HCT116 (cell line): Measurements from ENCODE around the gene HASPIN. TPM values are rescaled to one million over a fixed set of nuclear protein-coding genes. Genes with fewer than 3 reads are reported as not detected.

Experiments
- ATAC-seq: fragments of 200-7000 bp; cut with Tn5 transposase; 2 replicates; pipeline ENCODE4 v1.9.1; 2020; ENCODE audit warnings: mild to moderate bottlenecking, moderate library complexity
- BruUV-seq: library from RNA; stranded (reverse); fragments of 400-500 nt; replicated peaks from 2 replicates; lab custom pipeline; 2021; lab: Mats Ljungman, UMichigan
- CTCF ChIA-PET: fragments of 300-600 bp; sonication (Branson Sonifier 250); formaldehyde crosslinking; loops from one replicate; lab custom pipeline; 2021; ENCODE audit warnings: antibody characterized with exemption; lab: Charles Lee
- POLR2A ChIA-PET: fragments of 300-600, 350-600 bp; sonication (Branson Sonifier 250); formaldehyde crosslinking; loops from one replicate; lab custom pipeline; 2021; ENCODE audit warnings: antibody characterized with exemption; lab: Charles Lee
- RAD21 ChIA-PET, 2 experiments: fragments of 300-600 bp; sonication (Branson Sonifier 250); formaldehyde crosslinking; loops; one replicate each; lab custom pipeline; 2023; ENCODE audit warnings: low total read pairs in 2 of 2; ENCODE audit not compliant: uncharacterized antibody in 2 of 2, unreplicated experiment in 2 of 2, low non-redundant PET in 1 of 2; lab: Charles Lee
- DNase-seq: peaks from one replicate; pipeline ENCODE4 v3.0.0-alpha.2; 2010; ENCODE audit warnings: low read depth, low spot score
- H2AFZ ChIP-seq: fragments of 200-600 bp; shearing (Covaris generic), sonication (generic); 2 replicates; pipeline ENCODE4 v1.6.1; 2017; ENCODE audit warnings: low read depth, mixed run types, mixed read lengths, antibody characterized with exemption, low read length; ENCODE audit not compliant: poor library complexity, severe bottlenecking
- H3K27ac ChIP-seq: 2 replicates; pipeline ENCODE4 v1.5.1; 2012; ENCODE audit warnings: low read depth, low read length
- H3K27me3 ChIP-seq: fragments of 200-600 bp; sonication (generic); 2 replicates; pipeline ENCODE4 v1.6.1; 2016; ENCODE audit warnings: mixed run types, low read length, mixed read lengths; ENCODE audit not compliant: insufficient read depth
- H3K36me3 ChIP-seq, 2 experiments: fragments of 200-500 bp in 1 of 2; fragments of 200-600 bp in 1 of 2; sonication (Bioruptor generic) in 1 of 2; sonication (generic) in 1 of 2; 2 replicates each; pipeline versions ENCODE4 v1.5.1 to v1.6.1; 2014 to 2016; ENCODE audit warnings: low read length in 2 of 2, inconsistent platforms in 1 of 2, mixed read lengths in 1 of 2, mixed run types in 1 of 2; ENCODE audit not compliant: insufficient read depth in 2 of 2, control insufficient read depth in 1 of 2
- H3K4me1 ChIP-seq, 2 experiments: fragments of 200-600 bp in 1 of 2; sonication (generic) in 1 of 2; 2 replicates each; pipeline versions ENCODE4 v1.5.1 to v1.6.1; 2012 to 2017; ENCODE audit warnings: low read length in 2 of 2, inconsistent platforms in 1 of 2, mild to moderate bottlenecking in 1 of 2, mixed read lengths in 1 of 2, mixed run types in 1 of 2, moderate library complexity in 1 of 2; ENCODE audit not compliant: insufficient read depth in 2 of 2, control insufficient read depth in 1 of 2
- H3K4me2 ChIP-seq: fragments of 200-600 bp; sonication (generic); 2 replicates; pipeline ENCODE4 v1.6.1; 2017; ENCODE audit warnings: mixed run types, low read length, mixed read lengths
- H3K4me3 ChIP-seq, 2 experiments: fragments of 200-600 bp in 1 of 2; sonication (generic) in 1 of 2; replicated peaks in 1 of 2; 2 replicates each; pipeline ENCODE4 v1.5.1; 2011 to 2016; ENCODE audit warnings: low read length in 2 of 2, control low read depth in 1 of 2, low read depth in 1 of 2, mild to moderate bottlenecking in 1 of 2, mixed read lengths in 1 of 2, mixed run types in 1 of 2
- H3K79me2 ChIP-seq: fragments of 200-600 bp; sonication (generic); 2 replicates; pipeline ENCODE4 v1.6.1; 2017; ENCODE audit warnings: mild to moderate bottlenecking, mixed run types, low read length, moderate library complexity, mixed read lengths; ENCODE audit not compliant: insufficient read depth
- H3K9ac ChIP-seq: fragments of 200-600 bp; sonication (generic); 2 replicates; pipeline ENCODE4 v1.6.1; 2016; ENCODE audit warnings: low read length, mixed read lengths
- H3K9me2 ChIP-seq: fragments of 200-600 bp; sonication (generic), shearing (Covaris generic); 2 replicates; pipeline ENCODE4 v1.6.1; 2017; ENCODE audit warnings: mixed run types, mild to moderate bottlenecking, moderate library complexity; ENCODE audit not compliant: insufficient read depth
- H3K9me3 ChIP-seq, 2 experiments: fragments of 200-500 bp in 1 of 2; fragments of 200-600 bp in 1 of 2; sonication (Bioruptor generic) in 1 of 2; sonication (generic) in 1 of 2; 2 replicates each; pipeline ENCODE4 v1.6.1; 2014 to 2017; ENCODE audit warnings: low read length in 2 of 2, mixed read lengths in 2 of 2, inconsistent platforms in 1 of 2, low read depth in 1 of 2, mild to moderate bottlenecking in 1 of 2, mixed run types in 1 of 2, moderate library complexity in 1 of 2; ENCODE audit not compliant: control insufficient read depth in 1 of 2, insufficient read depth in 1 of 2
- H4K20me1 ChIP-seq: fragments of 200-600 bp; sonication (generic), shearing (Covaris generic); 2 replicates; pipeline ENCODE4 v1.6.1; 2017; ENCODE audit warnings: mixed run types, mild to moderate bottlenecking, moderate library complexity; ENCODE audit not compliant: insufficient read depth
- CEBPB ChIP-seq: IDR thresholded peaks from 2 replicates; pipeline ENCODE4 v1.6.1; 2012; ENCODE audit warnings: low read depth
- ELF1 ChIP-seq: IDR thresholded peaks from 2 replicates; pipeline ENCODE4 v1.6.1; 2012; ENCODE audit warnings: low read depth, borderline replicate concordance
- POLR2A ChIP-seq: IDR thresholded peaks from 2 replicates; pipeline ENCODE4 v1.7.0; 2011; ENCODE audit warnings: borderline replicate concordance; ENCODE audit not compliant: insufficient read depth, insufficient read length; ENCODE audit errors: extremely low read depth
- REST ChIP-seq: IDR thresholded peaks from 2 replicates; pipeline ENCODE4 v1.6.1; 2012; ENCODE audit warnings: low read depth
- SIN3A ChIP-seq: IDR thresholded peaks from 2 replicates; pipeline ENCODE4 v1.6.1; 2012; ENCODE audit warnings: low read depth
- ZBTB33 ChIP-seq: IDR thresholded peaks from 2 replicates; pipeline ENCODE4 v1.6.1; 2011; ENCODE audit warnings: mild to moderate bottlenecking, low read length, moderate library complexity; ENCODE audit not compliant: insufficient replicate concordance; ENCODE audit errors: extremely low read depth
- ZNF274 ChIP-seq: fragments of 200-500 bp; sonication (Bioruptor generic); IDR thresholded peaks from 2 replicates; pipeline ENCODE4 v1.6.1; 2014; ENCODE audit warnings: mild to moderate bottlenecking, low read depth, low read length, inconsistent platforms
- intact Hi-C: fragments of 100-400 bp; cut with micrococcal nuclease; formaldehyde crosslinking; loops from 2 replicates; pipeline ENCODE4 v1.10.0; 2022
- total RNA-seq: library from RNA; stranded (reverse); gene quantifications from one replicate; pipeline ENCODE4 v1.2.1, GENCODE V29; 2021; ENCODE audit not compliant: unreplicated experiment

The HASPIN gene
- total RNA-seq, 1 experiment from 2014 or later, result 19.6 TPM

DNA sequence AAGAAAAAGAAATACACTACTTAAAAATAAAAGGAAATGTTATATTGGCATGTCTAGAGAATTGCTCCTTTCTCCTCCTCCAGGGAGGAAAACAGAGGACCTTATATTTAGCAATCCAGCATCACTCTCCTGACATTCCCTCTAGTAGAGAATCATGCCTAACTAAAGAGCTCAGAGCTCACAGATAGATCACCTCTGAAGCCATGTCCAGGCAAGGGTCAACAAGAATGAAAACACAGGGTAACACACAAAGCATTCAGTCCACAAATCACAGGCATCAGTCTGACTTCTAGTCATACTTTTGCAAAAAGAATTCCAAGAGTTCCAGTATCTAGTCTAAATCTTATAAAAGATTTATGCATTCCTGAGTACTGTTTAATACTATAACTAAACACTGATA lies 4.4 kb upstream of the HASPIN start:
- no TSS peak for BruUV-seq
- Histone ChIP-seq H3K27ac (no peak overlapping the region; the same call in 1 of the 2 replicates), H3K4me3 (no peak overlapping the region), H3K27me3 (no peaks in the 10 kb centered on the region), H2AFZ (no peak overlapping the region), H3K9ac (no peak overlapping the region), H3K4me1 (peaks cover 4 to 26% of the 10 kb centered on the region in 2 experiments), H4K20me1 (no peaks in the 10 kb centered on the region), H3K9me2 (no peaks in the 10 kb centered on the region), H3K79me2 (peaks cover 18% of the 10 kb centered on the region), H3K4me2 (no peak overlapping the region), H3K36me3 (peaks cover 17 to 27% of the 10 kb centered on the region in 2 experiments; a peak in 3 of 4 replicates), H3K9me3 (no peaks in the 10 kb centered on the region)
- ChIA-PET RAD21 (no interaction called here), CTCF (no interaction called here), POLR2A (no interaction called here)
- DNase-seq (no peak), ATAC-seq (no peak)
- intact Hi-C loops, result no loop called here
- TF ChIP-seq ZBTB33, result no peak
- TF ChIP-seq SIN3A, result no peak
- no peak for TF ChIP-seq ZNF274
- no peak for TF ChIP-seq REST
- TF ChIP-seq CEBPB, result no peak
- TF ChIP-seq POLR2A, result no peak
- no peak for TF ChIP-seq ELF1
